ENCODE measurements around the gene SCN5A. TPM values are rescaled to one million over a fixed set of nuclear protein-coding genes. Genes with fewer than 3 reads are reported as not detected.

The SCN5A gene
- total and polyA plus RNA-seq, 2 of the 8 experiments (the other 6 are each of a cell fraction or from before 2014, with no cell fraction given), result 4.8 to 11.4 TPM

GRCh38 chr3:38579141-38579540 lies 70.3 kb downstream of the SCN5A start (continued):
- TF ChIP-seq ATF2 (IDR thresholded peaks at IDR 0.05; ENCODE audit: low read length), result 0 out of 2 replicates have a peak, but pooled peaks have one; percentile 51
- TF ChIP-seq SRF (IDR thresholded peaks at IDR 0.05; ENCODE audit: low read depth, low read length), result no peak
- no peak for TF ChIP-seq BCL11A (IDR thresholded peaks at IDR 0.05; ENCODE audit: low read depth in 2 of 2, low read length in 2 of 2)
- TF ChIP-seq CEBPB (IDR thresholded peaks at IDR 0.05; ENCODE audit: low read depth, low read length), result no peak
- no peak for TF ChIP-seq CTBP2 (IDR thresholded peaks at IDR 0.05; ENCODE audit: borderline replicate concordance, insufficient read depth, insufficient read length, low read length)
- TF ChIP-seq NANOG (IDR thresholded peaks at IDR 0.05; ENCODE audit: insufficient read depth, low read depth, low read length, poor library complexity, severe bottlenecking), result no peak
- no peak for TF ChIP-seq GTF2F1 (IDR thresholded peaks at IDR 0.05; ENCODE audit: borderline replicate concordance, low read depth, low read length)
- no peak for TF ChIP-seq SIX5 (IDR thresholded peaks at IDR 0.05; ENCODE audit: low read depth, low read length)
- TF ChIP-seq CHD2 (IDR thresholded peaks at IDR 0.05; ENCODE audit: low read length), result no peak
- TF ChIP-seq RAD21 (IDR thresholded peaks at IDR 0.05 in 1 of 2, conservative IDR thresholded peaks at IDR 0.05 in 1 of 2; ENCODE audit: low read depth in 2 of 2, low read length in 2 of 2), result peak; percentile 12 to 21; a peak in 1 of 4 replicates
- no peak for TF ChIP-seq HDAC2 (IDR thresholded peaks at IDR 0.05; ENCODE audit: borderline replicate concordance in 1 of 2, low read depth in 2 of 2, low read length in 2 of 2)
- TF ChIP-seq, protein P1, sequence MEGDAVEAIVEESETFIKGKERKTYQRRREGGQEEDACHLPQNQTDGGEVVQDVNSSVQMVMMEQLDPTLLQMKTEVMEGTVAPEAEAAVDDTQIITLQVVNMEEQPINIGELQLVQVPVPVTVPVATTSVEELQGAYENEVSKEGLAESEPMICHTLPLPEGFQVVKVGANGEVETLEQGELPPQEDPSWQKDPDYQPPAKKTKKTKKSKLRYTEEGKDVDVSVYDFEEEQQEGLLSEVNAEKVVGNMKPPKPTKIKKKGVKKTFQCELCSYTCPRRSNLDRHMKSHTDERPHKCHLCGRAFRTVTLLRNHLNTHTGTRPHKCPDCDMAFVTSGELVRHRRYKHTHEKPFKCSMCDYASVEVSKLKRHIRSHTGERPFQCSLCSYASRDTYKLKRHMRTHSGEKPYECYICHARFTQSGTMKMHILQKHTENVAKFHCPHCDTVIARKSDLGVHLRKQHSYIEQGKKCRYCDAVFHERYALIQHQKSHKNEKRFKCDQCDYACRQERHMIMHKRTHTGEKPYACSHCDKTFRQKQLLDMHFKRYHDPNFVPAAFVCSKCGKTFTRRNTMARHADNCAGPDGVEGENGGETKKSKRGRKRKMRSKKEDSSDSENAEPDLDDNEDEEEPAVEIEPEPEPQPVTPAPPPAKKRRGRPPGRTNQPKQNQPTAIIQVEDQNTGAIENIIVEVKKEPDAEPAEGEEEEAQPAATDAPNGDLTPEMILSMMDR (IDR thresholded peaks at IDR 0.05; ENCODE audit: control extremely low read depth in 1 of 3, insufficient read depth in 1 of 3, low read depth in 1 of 3, low read length in 3 of 3), result peak in 1 of 3 experiments; percentile 14; a peak in 1 of 4 replicates
- no peak for TF ChIP-seq ASH2L (IDR thresholded peaks at IDR 0.05; ENCODE audit: low read length)
- no peak for TF ChIP-seq SP1 (IDR thresholded peaks at IDR 0.05; ENCODE audit: low read depth, low read length)
- TF ChIP-seq MAFK (IDR thresholded peaks at IDR 0.05; ENCODE audit: low read depth, low read length), result no peak
- TF ChIP-seq YY1 (IDR thresholded peaks at IDR 0.05; ENCODE audit: low read depth, low read length), result no peak
- no peak for TF ChIP-seq EZH2 (IDR thresholded peaks at IDR 0.05; ENCODE audit: low read depth, low read length, severe bottlenecking)
- no peak for TF ChIP-seq ZNF274 (IDR thresholded peaks at IDR 0.05; ENCODE audit: borderline replicate concordance, extremely low read depth, low read length)
